SKM-1 (cell line): Measurements from ENCODE around the gene ZNF407.

ENCODE experiments used
- DNase-seq: peaks from one replicate; lab custom pipeline; 2025; ENCODE audit not compliant: unreplicated experiment; lab: John Stamatoyannopoulos, UW

ZNF407 gene

GRCh38 chr18:74996055-74996454, 398.4 kb downstream of the ZNF407 start:
- DNase-seq = no peak

- DNase-seq = no peak
Observed at GRCh38 chr18:74996996-74997395, 399.3 kb downstream of the ZNF407 start.

- no peak for DNase-seq
Observed at GRCh38 chr18:75000920-75001319, 403.2 kb downstream of the ZNF407 start.

- no peak for DNase-seq
Observed at GRCh38 chr18:75003039-75003438, 405.4 kb downstream of the ZNF407 start.

- no peak for DNase-seq
Observed at GRCh38 chr18:75003764-75004690, 406.4 kb downstream of the ZNF407 start.

GRCh38 chr18:75005626-75006025, 408.0 kb downstream of the ZNF407 start:
- DNase-seq = no peak

- no peak for DNase-seq
Observed at GRCh38 chr18:75008186-75008585, 410.5 kb downstream of the ZNF407 start.

GRCh38 chr18:75009296-75009695, 411.6 kb downstream of the ZNF407 start:
- no peak for DNase-seq

- DNase-seq = no peak
Observed at GRCh38 chr18:75009878-75010277, 412.2 kb downstream of the ZNF407 start.

GRCh38 chr18:75010278-75010677, 412.6 kb downstream of the ZNF407 start:
- no peak for DNase-seq

- DNase-seq = no peak
Observed at GRCh38 chr18:75010689-75011088, 413.0 kb downstream of the ZNF407 start.

GRCh38 chr18:75016025-75016717, 418.5 kb downstream of the ZNF407 start:
- DNase-seq = no peak

- no peak for DNase-seq
Observed at GRCh38 chr18:75023473-75023872, 425.8 kb downstream of the ZNF407 start.

- no peak for DNase-seq
Observed at GRCh38 chr18:75024871-75025270, 427.2 kb downstream of the ZNF407 start.

- DNase-seq = no peak
Observed at GRCh38 chr18:75025573-75025972, 427.9 kb downstream of the ZNF407 start.

- DNase-seq = no peak
Observed at GRCh38 chr18:75029481-75029880, 431.8 kb downstream of the ZNF407 start.

GRCh38 chr18:75031717-75032317, 434.1 kb downstream of the ZNF407 start:
- no peak for DNase-seq

- no peak for DNase-seq
Observed at GRCh38 chr18:75033516-75033915, 435.8 kb downstream of the ZNF407 start.

- DNase-seq = no peak
Observed at GRCh38 chr18:75034937-75035336, 437.3 kb downstream of the ZNF407 start.

GRCh38 chr18:75035928-75036327, 438.3 kb downstream of the ZNF407 start:
- DNase-seq = no peak

GRCh38 chr18:75036917-75037688, 439.4 kb downstream of the ZNF407 start:
- DNase-seq = no peak
